HepG2 (cell line): Measurements from ENCODE around the gene CCNF.
A peak's percentile ranks its signal among the peaks of the same experiment; 100 is the strongest.

Source experiments
- CREB1 ChIP-seq, 2 experiments: fragments of 450-650 bp in 1 of 2; IDR thresholded peaks; 2 replicates each; pipeline ENCODE4 v1.6.1; 2016 to 2017; ENCODE audit warnings: control low read depth in 1 of 2, mild to moderate bottlenecking in 1 of 2, missing compliant biosample characterization in 1 of 2, missing genetic modification characterization in 1 of 2
- CTCF ChIP-seq: sonication (generic); formaldehyde crosslinking; IDR thresholded peaks from 2 replicates; pipeline ENCODE4 v1.5.0; 2020; ENCODE audit warnings: mild to moderate bottlenecking, missing genetic modification reagents, moderate library complexity
- PLRG1 ChIP-seq: fragments of 450-650 bp; conservative IDR thresholded peaks from 2 replicates; pipeline ENCODE4 v1.6.1; 2016
- POLR2A ChIP-seq, 2 experiments: IDR thresholded peaks; 2 replicates each; pipeline ENCODE4 v1.6.1; 2011; ENCODE audit warnings: low read depth in 2 of 2, low read length in 2 of 2, mild to moderate bottlenecking in 1 of 2, moderate library complexity in 1 of 2; ENCODE audit not compliant: insufficient read depth in 1 of 2
- POLR2AphosphoS5 ChIP-seq: IDR thresholded peaks from 2 replicates; pipeline ENCODE4 v1.6.1; 2012; ENCODE audit warnings: low read depth, low read length
- SCMH1 ChIP-seq: sonication (generic); formaldehyde crosslinking; IDR thresholded peaks from 2 replicates; pipeline ENCODE4 v1.9.0; 2021; ENCODE audit warnings: missing genetic modification reagents, mild to moderate bottlenecking, borderline replicate concordance
- SMAD3 ChIP-seq: sonication (generic); formaldehyde crosslinking; IDR thresholded peaks from 2 replicates; pipeline ENCODE4 v1.4.0; 2020; ENCODE audit warnings: missing genetic modification reagents
- YY1 ChIP-seq: IDR thresholded peaks from 2 replicates; pipeline ENCODE4 v1.6.1; 2011; ENCODE audit warnings: low read length, low read depth, moderate library complexity, mild to moderate bottlenecking; ENCODE audit not compliant: insufficient read depth, insufficient replicate concordance
- ZNF101 ChIP-seq: sonication (generic); formaldehyde crosslinking; IDR thresholded peaks from 2 replicates; pipeline ENCODE4 v1.4.0; 2020; ENCODE audit warnings: mild to moderate bottlenecking, low read depth, missing genetic modification reagents, borderline replicate concordance
- ZNF138 ChIP-seq: sonication (generic); formaldehyde crosslinking; IDR thresholded peaks from 2 replicates; pipeline ENCODE4 v1.5.0; 2020; ENCODE audit warnings: mild to moderate bottlenecking, low read depth, missing genetic modification reagents
- ZNF24 ChIP-seq: fragments of 450-650 bp; IDR thresholded peaks from 2 replicates; pipeline ENCODE4 v1.6.1; 2017; ENCODE audit warnings: antibody characterized with exemption, mild to moderate bottlenecking
- ZNF644 ChIP-seq: IDR thresholded peaks from 2 replicates; pipeline ENCODE4 v1.6.1; 2016; ENCODE audit warnings: low read depth
- TF ChIP-seq, protein P1 (sequence below): sonication (generic); formaldehyde crosslinking; IDR thresholded peaks from 2 replicates; pipeline ENCODE4 v1.5.0; 2020; ENCODE audit warnings: missing genetic modification reagents
- TF ChIP-seq, protein P2 (sequence below): IDR thresholded peaks from 2 replicates; pipeline ENCODE4 v1.6.1; 2016; ENCODE audit warnings: low read depth, missing genetic modification reagents, missing compliant biosample characterization

DNA sequence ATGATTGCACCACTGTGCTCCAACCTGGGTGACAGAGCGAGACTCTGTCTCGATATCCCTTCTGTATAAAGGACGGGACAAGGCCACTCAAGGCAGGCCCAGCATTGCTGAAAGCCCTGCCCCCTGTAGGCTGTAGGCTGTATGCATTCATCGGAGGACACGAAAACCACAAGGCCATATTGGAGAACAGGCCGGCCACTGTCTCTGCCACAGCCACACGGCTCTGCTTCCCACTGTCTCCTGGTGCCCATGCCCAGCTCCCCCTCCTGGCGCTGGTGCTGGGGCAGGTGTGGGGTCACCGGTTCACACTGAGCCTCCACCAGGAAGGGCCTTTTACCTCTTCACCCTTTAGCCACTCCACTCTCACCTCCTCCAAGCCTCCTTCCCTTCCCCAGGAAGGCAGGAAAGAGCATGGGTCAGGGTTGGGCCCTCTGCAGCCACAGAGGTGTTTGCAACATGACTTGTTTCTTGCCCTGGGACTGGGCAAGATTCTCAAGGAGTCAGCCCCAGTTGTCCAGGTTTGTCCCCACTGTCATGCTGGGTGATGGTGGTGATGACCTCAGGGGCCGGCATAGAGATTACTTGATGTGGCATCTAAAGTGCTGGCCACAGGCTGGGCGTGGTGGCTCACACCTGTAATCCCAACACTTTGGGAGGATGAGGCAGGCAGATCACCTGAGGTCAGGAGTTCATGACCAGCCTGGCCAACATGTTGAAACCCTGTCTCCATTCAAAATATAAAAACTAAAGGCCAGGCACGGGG is 36.6 kb downstream of the CCNF start:
- TF ChIP-seq YY1 (no peak), SMAD3 (CRISPR knock-in tag) (no peak), POLR2AphosphoS5 (no peak), CREB1 (IDR thresholded peaks at IDR 0.05) (no peak), CREB1 (CRISPR knock-in tag; IDR thresholded peaks at IDR 0.05) (no peak), ZNF24 (no peak), CTCF (CRISPR knock-in tag) (peak; percentile 46), ZNF644 (CRISPR knock-in tag) (no peak), SCMH1 (no peak), POLR2A (IDR thresholded peaks at IDR 0.05; ENCODE audit: insufficient read depth in 1 of 2, low read depth in 2 of 2, low read length in 2 of 2) (no peak), ZNF138 (CRISPR knock-in tag) (no peak), PLRG1 (no peak), ZNF101 (CRISPR knock-in tag) (no peak)
- TF ChIP-seq, protein P1, sequence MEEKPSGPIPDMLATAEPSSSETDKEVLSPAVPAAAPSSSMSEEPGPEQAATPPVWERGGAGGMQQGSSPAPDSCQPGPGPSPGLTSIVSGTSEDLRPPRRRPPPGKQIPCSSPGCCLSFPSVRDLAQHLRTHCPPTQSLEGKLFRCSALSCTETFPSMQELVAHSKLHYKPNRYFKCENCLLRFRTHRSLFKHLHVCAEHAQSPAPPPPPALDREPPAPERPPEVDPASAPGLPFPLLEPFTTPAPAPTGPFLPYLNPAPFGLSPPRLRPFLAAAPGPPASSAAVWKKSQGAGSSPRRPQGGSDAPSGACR (CRISPR knock-in tag): no peak
- TF ChIP-seq, protein P2, sequence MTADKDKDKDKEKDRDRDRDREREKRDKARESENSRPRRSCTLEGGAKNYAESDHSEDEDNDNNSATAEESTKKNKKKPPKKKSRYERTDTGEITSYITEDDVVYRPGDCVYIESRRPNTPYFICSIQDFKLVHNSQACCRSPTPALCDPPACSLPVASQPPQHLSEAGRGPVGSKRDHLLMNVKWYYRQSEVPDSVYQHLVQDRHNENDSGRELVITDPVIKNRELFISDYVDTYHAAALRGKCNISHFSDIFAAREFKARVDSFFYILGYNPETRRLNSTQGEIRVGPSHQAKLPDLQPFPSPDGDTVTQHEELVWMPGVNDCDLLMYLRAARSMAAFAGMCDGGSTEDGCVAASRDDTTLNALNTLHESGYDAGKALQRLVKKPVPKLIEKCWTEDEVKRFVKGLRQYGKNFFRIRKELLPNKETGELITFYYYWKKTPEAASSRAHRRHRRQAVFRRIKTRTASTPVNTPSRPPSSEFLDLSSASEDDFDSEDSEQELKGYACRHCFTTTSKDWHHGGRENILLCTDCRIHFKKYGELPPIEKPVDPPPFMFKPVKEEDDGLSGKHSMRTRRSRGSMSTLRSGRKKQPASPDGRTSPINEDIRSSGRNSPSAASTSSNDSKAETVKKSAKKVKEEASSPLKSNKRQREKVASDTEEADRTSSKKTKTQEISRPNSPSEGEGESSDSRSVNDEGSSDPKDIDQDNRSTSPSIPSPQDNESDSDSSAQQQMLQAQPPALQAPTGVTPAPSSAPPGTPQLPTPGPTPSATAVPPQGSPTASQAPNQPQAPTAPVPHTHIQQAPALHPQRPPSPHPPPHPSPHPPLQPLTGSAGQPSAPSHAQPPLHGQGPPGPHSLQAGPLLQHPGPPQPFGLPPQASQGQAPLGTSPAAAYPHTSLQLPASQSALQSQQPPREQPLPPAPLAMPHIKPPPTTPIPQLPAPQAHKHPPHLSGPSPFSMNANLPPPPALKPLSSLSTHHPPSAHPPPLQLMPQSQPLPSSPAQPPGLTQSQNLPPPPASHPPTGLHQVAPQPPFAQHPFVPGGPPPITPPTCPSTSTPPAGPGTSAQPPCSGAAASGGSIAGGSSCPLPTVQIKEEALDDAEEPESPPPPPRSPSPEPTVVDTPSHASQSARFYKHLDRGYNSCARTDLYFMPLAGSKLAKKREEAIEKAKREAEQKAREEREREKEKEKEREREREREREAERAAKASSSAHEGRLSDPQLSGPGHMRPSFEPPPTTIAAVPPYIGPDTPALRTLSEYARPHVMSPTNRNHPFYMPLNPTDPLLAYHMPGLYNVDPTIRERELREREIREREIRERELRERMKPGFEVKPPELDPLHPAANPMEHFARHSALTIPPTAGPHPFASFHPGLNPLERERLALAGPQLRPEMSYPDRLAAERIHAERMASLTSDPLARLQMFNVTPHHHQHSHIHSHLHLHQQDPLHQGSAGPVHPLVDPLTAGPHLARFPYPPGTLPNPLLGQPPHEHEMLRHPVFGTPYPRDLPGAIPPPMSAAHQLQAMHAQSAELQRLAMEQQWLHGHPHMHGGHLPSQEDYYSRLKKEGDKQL (CRISPR knock-in tag): no peak
